ENCODE data around the gene TUBGCP2.

- TF ChIP-seq CTCF (IDR thresholded peaks at IDR 0.05 in 4 of 5, conservative IDR thresholded peaks at IDR 0.05 in 1 of 5) (no peak), POLR2A (IDR thresholded peaks at IDR 0.05) (no peak)
Measured at GRCh38 chr10:133249094-133249780, 59.4 kb downstream of the TUBGCP2 start.

Data from gastrocnemius medialis (tissue), 4 donors.